Measurements from ENCODE around the gene PDE11A. TPM values are rescaled to one million over a fixed set of nuclear protein-coding genes. Genes with fewer than 3 reads are reported as not detected.

PDE11A gene
- total and polyA plus RNA-seq, 9 donors, result 0.15 to 2.0 (median 0.42) TPM; not detected in 1

GRCh38 chr2:177784745-177785067 is 287.9 kb downstream of the PDE11A start:
- intact Hi-C loops (cut with DNase I), result no loop called here
- no peak for DNase-seq
- WGBS, 3 donors, result 40 to 80% (median 74%) methylated on average over 1 of the region's 1 CpG
- no peaks in the 10 kb centered on the region for H3K4me1 ChIP-seq (ENCODE audit: insufficient read depth)
- no peaks in the 10 kb centered on the region for H3K36me3 ChIP-seq
- no peaks in the 10 kb centered on the region for H3K9me3 ChIP-seq
- H3K4me3 ChIP-seq, result no peak overlapping the region
- H3K27me3 ChIP-seq, result no peaks in the 10 kb centered on the region
- H3K27ac ChIP-seq, result no peak overlapping the region
- TF ChIP-seq POLR2A (IDR thresholded peaks at IDR 0.05), result no peak
- no peak for TF ChIP-seq EP300 (IDR thresholded peaks at IDR 0.05)
- TF ChIP-seq CTCF (IDR thresholded peaks at IDR 0.05), result no peak

GRCh38 chr2:177783835-177784744 is 288.5 kb downstream of the PDE11A start:
- Histone ChIP-seq H3K4me1 (ENCODE audit: insufficient read depth) (no peaks in the 10 kb centered on the region), H3K36me3 (no peaks in the 10 kb centered on the region), H3K4me3 (no peak overlapping the region), H3K27me3 (no peaks in the 10 kb centered on the region), H3K9me3 (no peaks in the 10 kb centered on the region), H3K27ac (no peak overlapping the region)
- intact Hi-C loops (cut with DNase I), result no loop called here
- 29 to 79% (median 48%) methylated on average over 2 of the region's 2 CpGs for WGBS, 3 donors
- DNase-seq, result no peak
- no peak for TF ChIP-seq EP300 (IDR thresholded peaks at IDR 0.05)
- no peak for TF ChIP-seq CTCF (IDR thresholded peaks at IDR 0.05)
- TF ChIP-seq POLR2A (IDR thresholded peaks at IDR 0.05), result no peak

- no peaks in the 10 kb centered on the region for H3K4me1 ChIP-seq (ENCODE audit: insufficient read depth)
- intact Hi-C loops (cut with DNase I), result no loop called here
- no peak overlapping the region for H3K27ac ChIP-seq
- no peaks in the 10 kb centered on the region for H3K36me3 ChIP-seq
- no peaks in the 10 kb centered on the region for H3K9me3 ChIP-seq
- DNase-seq, result no peak
- no peak for TF ChIP-seq EP300 (IDR thresholded peaks at IDR 0.05)
- no peak for TF ChIP-seq CTCF (IDR thresholded peaks at IDR 0.05)
- no peak for TF ChIP-seq POLR2A (IDR thresholded peaks at IDR 0.05)
- H3K27me3 ChIP-seq, result no peaks in the 10 kb centered on the region
- H3K4me3 ChIP-seq, result no peak overlapping the region
Measured at GRCh38 chr2:177783091-177783490, 289.5 kb downstream of the PDE11A start.

GRCh38 chr2:177782613-177783012 is 290.0 kb downstream of the PDE11A start:
- TF ChIP-seq CTCF (IDR thresholded peaks at IDR 0.05) (no peak), EP300 (IDR thresholded peaks at IDR 0.05) (no peak), POLR2A (IDR thresholded peaks at IDR 0.05) (no peak)
- no peaks in the 10 kb centered on the region for H3K36me3 ChIP-seq
- H3K4me3 ChIP-seq, result no peak overlapping the region
- no peaks in the 10 kb centered on the region for H3K27me3 ChIP-seq
- DNase-seq, result no peak
- no peak overlapping the region for H3K27ac ChIP-seq
- no peaks in the 10 kb centered on the region for H3K9me3 ChIP-seq
- no peaks in the 10 kb centered on the region for H3K4me1 ChIP-seq (ENCODE audit: insufficient read depth)
- intact Hi-C loops (cut with DNase I), result no loop called here
